Ovary (tissue), 3 donors: Measurements from ENCODE around the gene HLTF.

ENCODE experiments used
- CTCF ChIP-seq, 3 donors: fragments of 450-650 bp in 2 of 3; fragments of 200-600 bp in 1 of 3; IDR thresholded peaks; one replicate each; pipeline versions ENCODE4 v1.5.1 to v1.8.0; 2016 to 2022; ENCODE audit warnings: antibody characterized with exemption in 3 of 3, mild to moderate bottlenecking in 1 of 3
- EP300 ChIP-seq: sonication (generic); formaldehyde crosslinking; IDR thresholded peaks from one replicate; pipeline ENCODE4 v1.6.1; 2017; ENCODE audit warnings: antibody characterized with exemption
- POLR2A ChIP-seq: fragments of 450-650 bp; IDR thresholded peaks from one replicate; pipeline ENCODE4 v1.6.1; 2017; ENCODE audit warnings: antibody characterized with exemption, mild to moderate bottlenecking, moderate library complexity
- donor health status: DM: no; HTN: no; CAD: no.

DNA sequence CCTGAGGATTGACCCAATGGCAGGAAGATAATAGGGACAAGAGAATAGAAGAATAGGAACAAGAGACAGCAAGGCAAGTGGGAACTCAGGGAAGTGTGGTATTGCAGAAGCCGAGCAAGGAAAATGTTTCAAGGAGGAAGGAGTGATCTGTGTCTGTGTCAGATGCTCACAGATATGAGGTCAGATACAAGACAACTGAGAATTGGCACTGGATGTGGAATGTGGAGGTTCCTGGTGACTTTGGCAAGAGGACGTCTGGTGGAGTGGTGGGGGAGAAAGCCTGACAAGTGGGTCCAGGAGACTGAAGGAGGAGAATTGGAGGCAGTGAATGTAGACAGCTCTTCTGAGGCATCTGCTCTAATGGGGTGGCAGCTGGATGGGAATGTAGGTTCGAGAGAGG, 70.9 kb downstream of the HLTF start:
- TF ChIP-seq CTCF (IDR thresholded peaks at IDR 0.05) (no peak), POLR2A (no peak), EP300 (no peak)
